ENCODE results near the gene DCAF15.

The DCAF15 gene

DNA sequence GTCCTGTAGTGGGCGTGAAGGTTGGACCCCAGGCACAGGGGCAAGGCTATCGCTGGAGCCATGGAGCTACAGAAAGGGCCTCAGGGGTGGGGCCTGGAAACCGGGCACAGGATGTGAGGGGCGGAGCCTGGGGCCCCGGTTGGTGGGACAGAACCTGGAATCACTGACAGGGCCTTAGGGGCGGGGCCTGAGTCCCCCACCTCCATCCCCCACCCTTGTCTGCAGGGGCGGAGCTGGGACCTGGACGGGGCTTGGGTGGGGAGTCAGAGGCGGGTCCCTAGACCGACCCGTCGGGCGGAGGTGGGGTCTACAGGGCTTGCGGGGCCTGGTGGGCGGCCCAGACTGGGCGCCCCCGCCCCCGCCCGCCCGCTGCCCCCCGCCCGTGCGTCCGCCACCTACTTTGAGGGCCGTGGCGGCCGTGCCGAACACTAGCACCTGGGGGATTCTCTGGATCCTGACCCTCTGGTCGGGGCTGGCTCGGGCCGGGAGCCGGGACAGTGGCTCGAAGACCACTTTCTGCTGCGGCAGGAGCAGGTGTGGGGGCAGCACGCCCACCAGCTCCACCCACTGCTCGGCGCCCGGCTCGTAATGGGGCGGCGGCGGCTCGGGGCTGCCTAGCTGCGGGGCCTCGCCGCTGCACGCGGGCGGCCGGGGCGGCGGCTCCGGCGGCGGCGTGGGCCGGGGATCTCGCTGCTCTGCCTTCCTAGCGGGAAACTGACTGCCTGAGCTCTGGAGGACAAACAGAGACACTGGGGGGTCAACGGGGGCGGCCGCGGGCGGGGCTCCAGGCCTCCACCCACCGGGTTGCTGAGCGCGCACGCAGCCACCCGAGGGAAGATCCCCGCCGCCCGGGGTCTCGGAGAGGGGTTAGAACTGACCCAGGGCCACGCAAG is 26.3 kb downstream of the DCAF15 start:
- peak; percentile 49 for DNase-seq

DNA sequence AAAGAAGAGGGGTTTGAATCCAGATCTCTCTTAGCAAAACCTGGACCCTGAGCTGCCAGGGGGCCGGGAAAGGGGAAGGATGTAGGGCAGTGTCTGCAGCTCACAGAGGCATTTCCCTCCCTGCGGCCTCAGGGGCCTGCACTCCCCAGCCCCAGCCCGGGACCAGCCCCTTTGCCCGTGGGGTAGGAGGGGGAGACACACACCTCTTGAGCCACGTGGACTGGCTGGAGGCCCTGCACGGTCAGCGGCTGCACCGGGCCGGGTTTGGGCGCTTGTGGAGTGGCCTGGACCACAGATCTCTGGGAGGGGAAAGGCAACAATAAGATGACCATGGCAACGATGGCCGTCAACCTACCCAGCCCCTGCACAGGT is 26.9 kb downstream of the DCAF15 start:
- no peak for DNase-seq

DNA sequence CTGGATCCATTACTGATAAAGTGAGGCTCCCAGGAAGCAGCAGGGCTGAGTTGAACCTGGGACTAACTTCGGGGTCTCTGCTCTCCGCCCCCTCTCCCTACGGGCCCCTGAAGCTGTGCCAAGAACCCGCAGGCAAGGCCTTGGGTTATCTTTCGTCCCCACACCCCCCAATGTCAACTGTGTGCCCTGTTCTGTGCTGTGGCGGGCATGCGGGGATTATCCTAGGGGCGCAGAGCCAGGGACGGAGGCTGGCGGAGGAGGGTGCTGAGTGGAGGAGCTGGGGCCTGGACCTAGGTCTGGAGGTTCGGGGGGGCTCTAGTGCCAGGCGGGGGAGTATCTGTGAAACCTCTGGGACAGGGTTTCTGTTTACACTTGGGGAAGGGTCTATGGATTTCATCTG is 27.4 kb downstream of the DCAF15 start:
- DNase-seq: no peak

DNA sequence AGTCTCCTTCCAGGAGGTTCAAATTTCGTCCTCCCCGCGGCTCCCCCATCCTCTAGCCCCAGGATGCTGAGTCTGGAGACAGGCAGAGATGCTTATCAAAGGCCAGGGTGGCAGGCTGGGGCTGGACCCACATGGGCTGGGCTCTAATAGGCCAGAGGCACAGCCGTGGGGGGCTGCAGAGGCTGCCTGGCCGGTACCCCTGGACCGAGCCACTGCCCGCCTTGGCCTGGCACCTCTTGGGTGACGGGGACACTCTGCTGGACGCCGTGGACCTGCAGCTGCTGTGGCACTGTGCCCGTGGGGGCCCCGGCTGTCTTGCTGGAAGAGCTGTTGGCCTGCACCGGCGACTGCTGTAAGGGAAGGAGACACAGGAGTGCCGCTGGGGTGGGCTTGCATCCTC is 28.0 kb downstream of the DCAF15 start:
- DNase-seq: no peak

DNA sequence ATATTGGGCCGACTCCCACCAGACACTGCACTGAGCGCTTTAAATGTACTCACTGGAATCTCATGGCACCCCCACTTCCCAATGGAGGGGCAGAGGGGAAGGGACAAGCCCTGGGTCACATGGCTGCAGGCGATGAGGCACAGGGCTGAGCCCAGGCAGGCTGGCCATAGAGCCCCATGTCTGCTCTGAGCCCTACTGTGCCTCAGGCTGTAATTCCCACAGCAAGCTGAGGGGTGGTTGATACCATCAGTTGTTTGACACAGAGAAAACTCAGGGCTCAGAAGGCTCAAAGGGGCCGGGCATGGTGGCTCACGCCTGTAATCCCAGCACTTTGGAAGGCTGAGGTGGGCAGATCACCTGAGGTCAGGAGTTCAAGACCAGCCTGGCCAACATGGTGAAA is 28.7 kb downstream of the DCAF15 start:
- no peak for DNase-seq

DNA sequence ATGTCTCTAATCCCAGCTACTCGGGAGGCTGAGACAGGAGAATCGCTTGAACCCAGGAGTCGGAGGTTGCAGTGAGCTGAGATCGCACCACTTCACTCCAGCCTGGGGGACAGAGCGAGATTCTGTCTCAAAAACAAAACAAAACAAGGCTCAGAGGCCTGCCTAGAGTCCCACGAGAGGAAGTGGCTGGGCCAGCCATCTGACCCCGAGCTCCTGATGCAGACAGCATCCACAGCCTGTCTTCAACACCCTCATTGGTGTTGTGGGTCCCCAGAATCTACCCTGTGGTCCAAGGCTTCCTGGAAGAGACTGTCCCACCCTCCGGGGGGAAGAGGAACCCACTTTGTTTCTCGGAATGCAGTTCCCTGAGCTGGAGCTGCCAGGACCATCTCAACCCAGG is 29.2 kb downstream of the DCAF15 start:
- DNase-seq: no peak

DNA sequence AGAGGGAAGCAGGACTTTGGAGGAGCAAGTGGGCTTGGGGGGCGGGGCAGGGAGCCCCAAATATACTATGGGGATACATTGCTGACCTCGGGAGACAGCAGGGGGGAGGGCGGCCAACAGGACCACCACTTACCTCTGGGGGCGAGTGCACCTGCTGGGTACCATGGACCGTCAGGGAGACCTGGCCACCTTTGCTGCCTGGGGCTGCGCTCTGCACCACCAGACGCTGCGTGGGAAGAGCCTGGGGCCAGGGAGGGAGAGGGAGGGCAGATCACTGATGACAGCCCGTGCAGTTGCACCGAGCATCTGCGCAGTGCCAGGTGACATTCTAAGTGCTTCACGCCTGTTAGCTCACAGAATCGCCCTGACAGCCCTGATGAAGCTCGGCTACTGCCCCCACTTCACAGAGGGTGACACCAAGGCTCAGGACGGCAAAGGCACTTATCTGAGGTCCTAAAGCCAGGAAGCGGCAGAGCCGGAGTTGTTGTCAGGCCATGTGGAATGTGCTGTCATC is 29.7 kb downstream of the DCAF15 start:
- no peak for DNase-seq

DNA sequence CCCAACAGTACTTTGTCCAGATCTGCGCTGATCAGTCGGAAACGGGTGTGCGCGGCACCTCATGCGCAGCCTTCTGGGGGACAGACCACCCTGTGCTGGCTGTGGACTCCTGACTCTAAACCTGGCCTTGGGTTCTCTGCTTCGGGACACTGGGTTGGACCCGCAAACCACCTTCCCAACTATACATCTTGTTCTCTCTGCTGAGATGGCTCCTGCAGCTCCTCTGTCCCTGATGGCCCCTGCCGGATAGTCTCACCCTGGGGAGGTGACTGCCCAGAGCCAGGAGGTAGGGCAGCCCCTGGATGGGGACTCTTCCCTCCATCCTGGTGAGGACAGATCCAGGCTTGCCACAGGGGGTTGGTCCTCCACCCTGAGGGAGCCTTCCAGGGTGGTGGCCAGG is 30.5 kb downstream of the DCAF15 start:
- no peak for DNase-seq

DNA sequence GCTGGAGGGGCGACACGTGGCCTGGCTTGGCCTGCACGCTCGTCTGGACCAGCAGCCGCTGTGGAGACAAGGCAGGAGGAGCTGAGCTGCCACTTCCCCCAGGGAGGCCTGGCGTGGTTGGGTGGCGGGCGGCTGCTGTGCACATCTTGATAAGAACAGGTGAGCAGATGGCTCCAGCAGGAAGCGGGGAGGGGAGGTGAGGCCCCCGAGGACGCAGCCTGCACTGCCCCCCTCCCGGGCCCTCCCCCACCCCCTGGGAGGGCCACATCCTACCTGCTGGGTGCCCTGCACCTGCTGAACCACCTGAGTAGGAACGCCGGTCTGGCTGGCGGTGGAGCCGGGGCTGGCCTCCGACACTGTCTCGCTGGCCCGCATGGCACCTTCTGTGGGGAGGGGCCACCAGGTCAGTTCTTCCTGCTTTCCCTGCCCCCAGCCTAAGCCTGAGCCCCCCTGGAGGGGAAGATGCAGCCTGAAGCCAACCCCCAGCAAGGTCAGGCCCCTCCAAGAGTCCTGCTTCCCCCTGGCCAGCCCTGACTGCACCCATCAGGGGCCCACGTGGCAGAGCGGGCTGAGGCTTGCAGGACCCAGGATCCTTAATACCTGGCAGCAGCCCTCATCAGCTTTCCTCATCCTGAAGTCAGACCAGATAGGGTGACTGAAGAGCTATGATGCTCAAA is 31.0 kb downstream of the DCAF15 start:
- DNase-seq: peak; percentile 58

DNA sequence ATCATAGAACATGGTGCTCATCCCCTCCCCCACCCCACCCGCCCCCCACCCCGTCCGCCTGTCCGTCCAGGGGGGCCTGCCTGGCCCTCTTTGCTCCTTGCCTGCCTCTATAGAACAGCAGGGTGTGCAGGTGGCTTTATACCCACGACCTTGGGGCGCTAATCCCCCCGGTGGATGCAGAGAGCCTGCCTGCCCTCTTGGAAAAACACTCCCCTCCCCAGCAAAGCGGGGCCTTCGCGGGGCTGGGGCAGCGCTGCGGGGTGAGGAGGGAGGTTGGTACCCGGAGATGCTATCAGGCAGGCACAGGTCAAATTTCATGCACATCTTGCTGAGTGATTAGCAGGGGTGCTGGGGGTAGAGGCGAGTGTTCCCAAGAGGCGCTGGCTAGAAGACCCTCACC is 31.9 kb downstream of the DCAF15 start:
- no peak for DNase-seq

DNA sequence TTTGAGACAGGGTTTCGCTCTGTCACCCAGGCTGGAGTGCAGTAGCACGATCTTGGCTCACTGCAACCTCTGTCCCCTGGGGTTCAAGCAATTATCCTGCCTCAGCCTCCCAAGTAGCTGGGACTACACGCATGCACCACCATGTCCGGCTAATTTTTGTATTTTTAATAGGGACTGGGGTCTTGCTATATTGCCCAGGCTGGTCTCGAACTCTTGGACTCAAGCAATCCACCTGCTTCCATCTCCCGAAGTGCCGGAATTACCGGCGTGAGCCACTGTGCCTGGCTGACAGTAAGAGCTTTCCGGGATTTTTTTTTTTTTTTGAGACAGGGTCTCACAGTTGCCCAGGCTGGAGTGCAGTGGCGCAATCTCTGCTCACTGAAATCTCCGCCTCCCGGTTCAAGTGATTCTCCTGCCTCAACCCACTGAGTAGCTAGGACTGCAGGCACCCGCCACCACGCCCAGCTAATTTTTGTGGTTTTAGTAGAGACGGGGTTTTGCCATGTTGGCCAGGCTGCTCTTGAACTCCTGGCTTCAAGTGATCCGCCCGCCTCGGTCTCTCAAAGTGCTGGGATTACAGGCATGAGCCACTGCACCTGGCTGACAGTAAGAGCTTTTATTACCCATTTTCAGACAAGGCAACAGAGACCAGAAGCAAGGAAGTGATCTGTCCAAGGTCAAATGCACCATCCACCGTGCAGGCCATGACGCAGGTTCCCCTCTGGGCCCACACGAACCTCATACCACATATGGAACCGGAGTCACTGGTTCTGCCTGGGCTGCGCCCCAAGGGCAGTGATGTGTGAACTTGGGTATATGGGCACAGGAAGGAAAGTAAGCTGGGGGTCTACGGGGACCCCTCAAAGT is 32.8 kb downstream of the DCAF15 start:
- DNase-seq: peak; percentile 52

DNA sequence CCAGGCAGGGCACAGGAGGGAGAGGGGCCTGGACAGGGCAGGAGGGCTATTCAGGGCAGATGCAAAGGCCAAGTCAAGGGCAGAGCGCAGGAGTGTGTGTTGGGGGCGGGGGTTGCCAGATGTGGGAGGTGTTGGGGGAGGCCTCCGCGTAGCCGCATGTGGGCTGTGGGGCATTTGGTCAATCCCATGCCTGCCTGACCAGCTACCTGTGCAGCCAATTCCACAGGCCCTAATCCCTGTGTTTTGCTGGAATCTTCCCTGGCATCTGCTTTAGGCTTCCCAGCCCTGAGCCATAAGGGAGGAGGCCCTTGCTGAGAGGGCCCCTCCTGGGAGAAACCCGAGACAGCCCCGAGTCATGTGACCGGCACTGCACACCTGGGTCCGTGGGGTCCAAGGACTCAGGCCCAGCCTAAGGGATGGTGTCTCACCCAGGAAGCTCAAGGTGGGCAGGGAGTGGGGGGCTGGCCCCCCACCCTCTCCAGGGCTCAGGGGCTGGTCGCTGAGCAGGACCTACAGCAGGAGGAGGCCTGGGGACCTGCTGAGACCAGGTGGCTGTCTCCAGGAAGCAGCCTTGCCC is 33.5 kb downstream of the DCAF15 start:
- DNase-seq: no peak

DNA sequence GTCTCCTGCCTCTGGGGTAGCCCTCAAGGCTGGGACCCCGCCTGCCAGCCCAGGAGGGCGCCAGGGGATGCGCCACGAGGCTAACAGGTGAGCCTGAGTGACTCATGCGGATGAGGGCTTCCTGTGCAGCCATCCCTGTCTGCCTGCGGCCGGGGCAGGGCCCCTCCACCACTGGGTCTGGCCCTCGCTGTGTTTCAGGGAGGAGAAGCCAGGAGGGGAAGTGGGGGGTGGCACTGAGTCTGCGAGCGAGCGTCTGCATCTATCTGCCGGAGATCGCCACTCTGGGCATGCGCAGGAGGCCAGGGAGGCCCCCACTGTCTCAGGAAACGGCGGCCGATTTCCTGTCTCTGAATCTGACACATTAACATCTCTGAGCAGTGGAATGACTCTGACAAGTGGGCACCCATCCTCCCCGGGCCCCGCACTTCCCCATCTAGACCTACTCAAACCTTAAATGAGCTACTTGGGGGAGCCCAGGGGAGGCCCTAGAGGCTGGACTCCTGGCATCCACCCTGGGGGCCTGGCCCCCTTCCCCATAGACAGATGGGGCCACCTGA is 34.1 kb downstream of the DCAF15 start:
- DNase-seq: peak; percentile 97

DNA sequence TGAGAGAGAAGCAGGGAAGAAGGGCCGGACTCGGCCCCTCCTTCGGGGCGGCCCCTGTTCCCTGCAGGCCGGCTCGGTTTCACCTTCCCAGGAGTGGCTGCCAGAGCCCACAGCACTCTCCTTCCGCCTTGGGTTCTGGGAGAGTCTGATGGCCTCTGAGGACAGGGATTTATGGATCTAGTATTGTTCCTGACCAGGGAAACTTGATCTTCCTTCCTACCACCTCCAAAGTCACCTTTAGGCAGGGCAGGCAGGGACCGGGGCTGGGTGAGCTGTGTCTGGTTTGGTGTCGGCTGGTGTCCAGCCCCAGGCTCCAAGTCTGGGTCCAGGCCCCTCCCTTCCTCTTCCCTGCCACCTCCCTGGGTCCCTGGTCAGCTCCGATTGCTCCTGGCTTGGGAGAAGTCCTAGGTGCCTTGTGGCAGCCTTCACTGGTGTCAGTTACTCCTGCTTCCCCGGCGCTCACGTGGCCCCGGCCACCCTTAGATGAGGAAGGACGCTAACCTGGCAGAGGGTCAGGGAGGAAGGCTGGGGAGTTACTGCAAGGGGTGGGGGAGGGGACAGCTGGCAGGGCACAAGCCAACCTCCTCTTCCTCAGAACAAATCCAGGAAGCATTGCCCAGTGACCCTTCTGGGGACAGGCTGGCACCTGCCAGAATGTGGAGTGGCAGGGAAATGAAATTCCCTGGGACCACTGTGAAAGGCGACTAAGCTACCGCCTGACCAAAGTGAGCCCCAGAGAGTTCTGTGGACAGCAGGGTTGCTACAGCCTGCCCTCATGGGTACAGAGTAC is 35.0 kb downstream of the DCAF15 start:
- DNase-seq: peak; percentile 40

DNA sequence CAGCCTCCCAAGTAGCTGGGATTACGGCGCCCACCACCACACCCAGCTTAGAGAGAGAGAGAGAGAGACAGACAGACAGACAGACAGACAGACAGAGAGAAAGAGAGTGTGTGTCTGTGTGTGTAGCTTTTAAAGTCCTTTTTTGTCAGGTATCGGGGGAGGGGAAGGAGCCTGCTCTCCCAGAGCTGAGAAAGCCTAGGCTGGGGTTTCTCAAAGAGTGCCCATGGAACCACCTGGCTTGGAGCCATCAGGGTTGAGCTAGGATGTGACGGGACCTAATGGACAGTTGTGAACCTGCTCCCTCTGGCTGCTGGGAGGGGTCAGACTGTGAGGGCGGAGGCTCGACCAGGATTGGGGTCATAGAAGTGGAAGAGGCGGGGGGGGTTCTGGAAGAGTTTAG is 37.2 kb downstream of the DCAF15 start:
- DNase-seq: no peak

DNA sequence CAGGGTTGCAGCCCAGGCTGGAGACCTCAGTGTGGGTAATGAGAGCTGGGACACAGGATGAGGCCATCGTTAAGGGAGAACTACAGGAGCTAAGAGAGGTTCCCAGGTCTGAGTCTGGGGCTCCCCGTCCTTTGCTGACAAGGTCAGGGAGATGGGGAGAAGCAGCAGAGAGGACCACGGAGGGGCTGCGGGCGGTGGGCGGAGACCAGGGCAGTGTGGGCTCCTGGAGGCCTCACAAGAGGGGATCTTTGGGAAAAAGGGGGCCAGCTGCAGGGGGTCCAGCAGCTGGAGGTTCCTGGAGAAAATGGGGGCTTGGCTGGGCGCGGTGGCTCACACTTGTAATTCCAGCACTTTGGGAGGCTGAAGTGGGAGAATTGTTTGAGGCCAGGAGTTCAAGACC is 37.8 kb downstream of the DCAF15 start:
- DNase-seq: no peak

DNA sequence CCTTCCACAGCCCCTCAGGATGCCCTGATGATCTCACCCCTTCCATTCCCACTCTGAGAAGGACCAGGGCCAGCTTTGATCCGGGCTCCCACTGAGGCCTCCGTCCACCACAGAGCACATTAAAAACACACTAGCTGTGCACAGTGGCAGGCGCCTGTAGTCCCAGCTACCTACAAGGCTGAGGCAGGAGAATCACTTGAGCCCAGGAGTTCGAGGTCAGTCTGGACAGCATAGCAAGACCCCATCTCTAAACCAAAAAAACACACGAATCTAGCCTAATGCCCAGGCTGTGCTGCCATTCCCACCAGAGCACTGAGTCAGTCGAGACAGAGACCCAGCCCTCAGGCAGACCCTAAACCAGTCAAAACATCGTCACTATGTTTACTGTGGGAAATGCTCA is 39.7 kb downstream of the DCAF15 start:
- no peak for DNase-seq

DNA sequence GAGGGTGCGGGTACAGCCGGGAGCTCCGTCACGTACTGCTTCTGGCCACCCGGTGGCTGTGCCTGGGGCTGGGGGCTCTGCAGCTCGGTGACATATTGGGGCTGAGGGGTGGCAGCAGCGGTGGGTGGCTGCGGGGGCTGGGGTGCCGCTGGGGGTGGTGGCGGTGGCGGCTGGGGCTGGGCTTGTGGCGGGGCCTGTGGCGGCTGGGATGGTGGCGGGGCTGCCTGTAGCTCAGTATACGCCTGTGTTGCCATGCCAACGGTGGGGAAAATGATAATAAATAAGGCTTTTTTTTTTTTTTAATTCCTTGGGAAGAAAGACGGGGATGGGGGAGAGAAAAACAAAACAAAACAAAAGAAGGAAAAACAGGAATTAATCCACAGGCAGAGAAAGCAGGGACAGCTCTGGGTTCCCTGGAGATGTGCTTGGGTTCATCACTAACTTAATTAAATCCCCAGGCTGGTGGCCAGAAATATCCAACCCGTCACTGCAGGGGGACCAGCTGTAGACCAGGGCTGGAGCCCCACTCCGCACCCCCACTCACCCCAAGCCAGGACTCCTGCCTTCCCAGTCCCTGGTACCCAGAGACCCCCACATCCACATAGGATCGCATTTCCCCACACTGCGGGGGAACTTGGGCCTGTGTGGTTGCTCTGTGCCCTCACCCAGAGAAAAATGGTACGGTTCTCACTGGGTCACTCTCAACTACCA is 41.4 kb downstream of the DCAF15 start:
- no peak for DNase-seq

DNA sequence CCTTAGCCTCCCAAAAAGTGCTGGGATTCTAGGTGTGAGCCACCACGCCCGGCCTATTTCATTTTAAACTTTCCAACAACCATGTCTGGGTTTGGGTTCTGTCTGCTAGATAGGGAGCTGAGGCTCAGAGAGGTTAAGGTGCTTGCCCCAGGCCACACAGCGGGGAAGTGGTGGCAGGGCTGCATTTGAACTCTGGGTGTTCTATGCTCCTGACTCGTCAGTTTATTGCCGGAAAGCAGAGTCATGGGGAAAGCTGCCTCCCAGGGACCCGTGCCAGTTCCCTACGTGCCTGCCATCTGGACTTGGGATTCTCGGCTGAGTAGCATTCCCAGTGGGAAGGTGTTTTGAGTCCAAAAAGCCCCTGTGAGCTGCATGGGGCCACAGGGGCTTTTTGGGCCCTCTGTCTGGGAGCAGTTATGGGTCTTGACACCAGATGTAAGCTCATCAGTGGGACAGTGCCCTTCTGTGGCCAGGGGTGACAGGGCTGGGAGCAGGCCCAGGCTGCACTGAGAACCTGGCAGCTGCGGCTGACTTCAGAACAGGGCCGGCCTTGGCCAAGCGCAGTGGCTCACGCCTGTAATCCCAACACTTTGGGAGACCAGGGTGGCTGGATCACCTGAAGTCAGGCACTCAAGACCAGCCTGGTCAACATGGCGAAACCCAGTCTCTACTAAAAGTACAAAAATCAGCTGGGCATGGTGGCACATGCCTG is 42.9 kb downstream of the DCAF15 start:
- no peak for DNase-seq
